OCI-LY1 (cell line): ENCODE results near the gene RBM15B.

ENCODE experiments used
- H2AFZ ChIP-seq: fragments of 200-600 bp; sonication (generic), shearing (Covaris generic); 2 replicates; pipeline ENCODE4 v1.6.0; 2014; ENCODE audit warnings: antibody characterized with exemption, mild to moderate bottlenecking, low read length
- H3F3A ChIP-seq: fragments of 200-600 bp; sonication (generic), shearing (Covaris generic); 2 replicates; pipeline ENCODE4 v1.6.0; 2014; ENCODE audit warnings: mild to moderate bottlenecking, antibody characterized with exemption, low read length, moderate library complexity; ENCODE audit not compliant: insufficient read depth
- H3K27ac ChIP-seq: fragments of 200-600 bp; sonication (generic); 2 replicates; pipeline ENCODE4 v1.5.1; 2014; ENCODE audit warnings: low read length, mixed run types, mild to moderate bottlenecking, low read depth; ENCODE audit not compliant: poor library complexity, severe bottlenecking
- H3K27me3 ChIP-seq: fragments of 200-600 bp; sonication (generic); 2 replicates; pipeline ENCODE4 v1.6.0; 2014; ENCODE audit warnings: antibody characterized with exemption, mild to moderate bottlenecking, low read length, moderate library complexity; ENCODE audit not compliant: insufficient read depth
- H3K36me3 ChIP-seq: fragments of 200-600 bp; sonication (generic); 2 replicates; pipeline ENCODE4 v1.6.1; 2014; ENCODE audit warnings: mild to moderate bottlenecking, antibody characterized with exemption, low read length, moderate library complexity, mixed read lengths; ENCODE audit not compliant: insufficient read depth
- H3K4me1 ChIP-seq: fragments of 200-600 bp; sonication (generic); 2 replicates; pipeline ENCODE4 v1.5.1; 2014; ENCODE audit warnings: mild to moderate bottlenecking, low read length, moderate library complexity; ENCODE audit not compliant: insufficient read depth, severe bottlenecking
- H3K4me2 ChIP-seq: fragments of 200-600 bp; sonication (generic), shearing (Covaris generic); 2 replicates; pipeline ENCODE4 v1.6.1; 2014; ENCODE audit warnings: low read length
- H3K4me3 ChIP-seq: fragments of 200-600 bp; sonication (generic); 2 replicates; pipeline ENCODE4 v1.5.1; 2014; ENCODE audit warnings: low read length, low read depth, mild to moderate bottlenecking, mixed read lengths; ENCODE audit not compliant: poor library complexity, severe bottlenecking
- H3K79me2 ChIP-seq: fragments of 200-600 bp; shearing (Covaris generic); 2 replicates; pipeline ENCODE4 v1.6.1; 2016; ENCODE audit warnings: mixed run types, low read length, mixed read lengths; ENCODE audit not compliant: insufficient read depth
- H3K9ac ChIP-seq: fragments of 200-600 bp; sonication (generic), shearing (Covaris generic); 2 replicates; pipeline ENCODE4 v1.6.1; 2014; ENCODE audit warnings: mild to moderate bottlenecking, low read length, mixed read lengths
- H3K9me2 ChIP-seq: fragments of 200-600 bp; sonication (generic), shearing (Covaris generic); 2 replicates; pipeline ENCODE4 v1.6.1; 2014; ENCODE audit warnings: low read depth, mild to moderate bottlenecking, low read length, mixed read lengths
- H3K9me3 ChIP-seq: fragments of 200-600 bp; shearing (Covaris generic); 2 replicates; pipeline ENCODE4 v1.6.1; 2014; ENCODE audit warnings: low read length, mixed read lengths
- H4K20me1 ChIP-seq: fragments of 200-600 bp; sonication (generic), shearing (Covaris generic); 2 replicates; pipeline ENCODE4 v1.6.0; 2016; ENCODE audit warnings: mild to moderate bottlenecking, low read length; ENCODE audit not compliant: insufficient read depth
- EZH2 ChIP-seq: fragments of 200-600 bp; sonication (generic), shearing (Covaris generic); IDR thresholded peaks from 2 replicates; pipeline ENCODE4 v1.8.0; 2017; ENCODE audit warnings: borderline replicate concordance, mixed run types, mild to moderate bottlenecking, antibody characterized with exemption, low read length, moderate library complexity, mixed read lengths
- TF ChIP-seq, protein P1 (sequence below): fragments of 200-600 bp; sonication (generic), shearing (Covaris generic); IDR thresholded peaks from 2 replicates; pipeline ENCODE4 v1.5.1; 2017; ENCODE audit warnings: mild to moderate bottlenecking, antibody characterized with exemption, low read length, moderate library complexity, mixed read lengths

The RBM15B gene

GRCh38 chr3:51382076-51382745, 8.9 kb upstream of the RBM15B start:
- Histone ChIP-seq H2AFZ (no peak overlapping the region), H3K27me3 (0 out of 2 replicates have a peak, but pooled peaks cover 5% of the 10 kb centered on the region), H3K4me2 (no peak overlapping the region), H3K79me2 (peaks cover 15% of the 10 kb centered on the region), H3K36me3 (peaks cover 13% of the 10 kb centered on the region; the same call in 1 of the 2 replicates), H3K9me2 (no peaks in the 10 kb centered on the region), H3K4me3 (no peak overlapping the region), H3K9ac (no peak overlapping the region), H4K20me1 (no peaks in the 10 kb centered on the region), H3K27ac (no peak overlapping the region), H3K9me3 (no peaks in the 10 kb centered on the region), H3K4me1 (peaks cover 27% of the 10 kb centered on the region), H3F3A (no peaks in the 10 kb centered on the region)
- TF ChIP-seq, protein P1, sequence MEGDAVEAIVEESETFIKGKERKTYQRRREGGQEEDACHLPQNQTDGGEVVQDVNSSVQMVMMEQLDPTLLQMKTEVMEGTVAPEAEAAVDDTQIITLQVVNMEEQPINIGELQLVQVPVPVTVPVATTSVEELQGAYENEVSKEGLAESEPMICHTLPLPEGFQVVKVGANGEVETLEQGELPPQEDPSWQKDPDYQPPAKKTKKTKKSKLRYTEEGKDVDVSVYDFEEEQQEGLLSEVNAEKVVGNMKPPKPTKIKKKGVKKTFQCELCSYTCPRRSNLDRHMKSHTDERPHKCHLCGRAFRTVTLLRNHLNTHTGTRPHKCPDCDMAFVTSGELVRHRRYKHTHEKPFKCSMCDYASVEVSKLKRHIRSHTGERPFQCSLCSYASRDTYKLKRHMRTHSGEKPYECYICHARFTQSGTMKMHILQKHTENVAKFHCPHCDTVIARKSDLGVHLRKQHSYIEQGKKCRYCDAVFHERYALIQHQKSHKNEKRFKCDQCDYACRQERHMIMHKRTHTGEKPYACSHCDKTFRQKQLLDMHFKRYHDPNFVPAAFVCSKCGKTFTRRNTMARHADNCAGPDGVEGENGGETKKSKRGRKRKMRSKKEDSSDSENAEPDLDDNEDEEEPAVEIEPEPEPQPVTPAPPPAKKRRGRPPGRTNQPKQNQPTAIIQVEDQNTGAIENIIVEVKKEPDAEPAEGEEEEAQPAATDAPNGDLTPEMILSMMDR, result no peak
- no peak for TF ChIP-seq EZH2

DNA sequence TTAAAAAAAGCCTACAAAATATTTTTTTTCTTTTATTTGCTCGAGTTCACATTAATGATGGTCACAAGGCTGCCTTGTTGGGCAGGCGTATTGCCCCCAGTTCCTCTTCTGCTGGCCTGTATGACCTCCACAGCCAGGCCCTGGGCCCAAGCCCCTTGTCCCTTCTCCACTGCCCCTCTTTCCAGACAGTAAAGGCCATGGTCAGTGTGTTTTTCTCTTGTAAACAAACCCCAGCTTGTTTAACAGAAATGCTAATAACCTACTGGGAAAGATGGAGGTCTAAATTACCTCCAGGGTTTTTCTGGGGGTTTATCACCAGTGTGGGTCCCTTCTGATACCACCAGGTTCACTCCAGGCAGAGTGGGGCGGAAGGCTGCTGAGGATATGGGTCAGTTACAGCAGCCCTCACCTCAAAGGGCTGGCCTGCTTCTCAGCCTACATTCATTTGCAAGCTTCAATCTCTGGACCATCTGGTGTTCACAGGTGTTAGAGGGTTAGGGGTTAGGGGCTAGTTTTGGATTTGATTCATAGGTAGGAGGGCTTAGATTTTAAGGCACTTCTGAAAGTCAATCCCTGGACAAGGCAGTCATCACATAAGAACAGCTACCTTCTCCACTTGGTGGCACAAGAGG, 8.0 kb upstream of the RBM15B start:
- TF ChIP-seq, protein P1, result no peak
- TF ChIP-seq EZH2, result no peak
- peaks cover 21% of the 10 kb centered on the region; the same call in 1 of the 2 replicates for H3K36me3 ChIP-seq
- no peak overlapping the region for H2AFZ ChIP-seq
- H3F3A ChIP-seq, result no peaks in the 10 kb centered on the region
- no peaks in the 10 kb centered on the region for H3K9me3 ChIP-seq
- H3K4me2 ChIP-seq, result peak overlapping the region; percentile 78
- H4K20me1 ChIP-seq, result no peaks in the 10 kb centered on the region
- no peaks in the 10 kb centered on the region for H3K9me2 ChIP-seq
- no peak overlapping the region for H3K27ac ChIP-seq
- peaks cover 15% of the 10 kb centered on the region for H3K79me2 ChIP-seq
- peak overlapping the region; percentile 87 for H3K4me3 ChIP-seq
- H3K27me3 ChIP-seq, result 0 out of 2 replicates have a peak, but pooled peaks cover 3% of the 10 kb centered on the region
- peak overlapping the region; percentile 91; the same call in 1 of the 2 replicates for H3K9ac ChIP-seq
- peaks cover 36% of the 10 kb centered on the region for H3K4me1 ChIP-seq

DNA sequence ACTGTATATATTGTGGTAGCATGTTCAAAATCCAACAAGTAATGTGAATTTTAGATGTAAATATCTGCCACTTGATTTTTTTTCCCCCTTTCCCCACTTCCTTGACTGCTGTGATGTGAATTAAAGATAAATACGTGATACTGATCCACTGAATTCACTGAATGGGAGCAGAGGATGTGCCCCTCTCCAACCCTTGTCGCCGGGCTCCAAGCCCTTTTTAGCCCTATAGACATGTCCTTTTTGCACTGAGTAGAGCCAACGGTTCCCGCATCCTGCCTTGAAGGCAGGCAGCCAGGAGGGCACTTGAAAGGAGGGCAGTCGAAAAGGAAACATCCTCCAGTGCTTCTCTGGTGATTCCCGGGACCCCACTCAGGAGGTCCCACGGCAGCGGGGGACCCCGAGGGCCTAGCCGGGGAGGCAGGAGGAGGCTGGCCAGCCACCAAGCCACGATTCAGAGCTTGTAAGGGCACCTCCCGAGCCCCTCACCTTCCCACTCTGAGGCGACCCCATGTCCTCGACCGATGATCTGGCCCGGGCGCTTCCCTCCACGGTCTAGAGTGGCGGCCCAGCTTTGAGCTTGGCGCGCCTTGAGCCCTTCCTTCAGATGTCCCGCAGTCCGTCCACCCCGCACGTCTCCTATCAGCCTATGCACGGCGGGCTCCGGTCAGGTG, 6.9 kb upstream of the RBM15B start:
- peak overlapping the region; percentile 72 for H3K27ac ChIP-seq
- H3K4me3 ChIP-seq, result peak overlapping the region; percentile 87
- H3K4me2 ChIP-seq, result peak overlapping the region; percentile 78
- H2AFZ ChIP-seq, result no peak overlapping the region
- H3K36me3 ChIP-seq, result peaks cover 32% of the 10 kb centered on the region; the same call in 1 of the 2 replicates
- H3K79me2 ChIP-seq, result peaks cover 15% of the 10 kb centered on the region
- H3K4me1 ChIP-seq, result peaks cover 47% of the 10 kb centered on the region
- peaks cover 4% of the 10 kb centered on the region; the same call in 1 of the 2 replicates for H3F3A ChIP-seq
- H3K9me2 ChIP-seq, result no peaks in the 10 kb centered on the region
- no peaks in the 10 kb centered on the region for H3K9me3 ChIP-seq
- H4K20me1 ChIP-seq, result no peaks in the 10 kb centered on the region
- TF ChIP-seq EZH2, result no peak
- TF ChIP-seq, protein P1, result no peak
- H3K9ac ChIP-seq, result peak overlapping the region; percentile 91
- no peaks in the 10 kb centered on the region for H3K27me3 ChIP-seq
